Measurements from ENCODE around the gene SRSF12.

SRSF12 gene

DNA sequence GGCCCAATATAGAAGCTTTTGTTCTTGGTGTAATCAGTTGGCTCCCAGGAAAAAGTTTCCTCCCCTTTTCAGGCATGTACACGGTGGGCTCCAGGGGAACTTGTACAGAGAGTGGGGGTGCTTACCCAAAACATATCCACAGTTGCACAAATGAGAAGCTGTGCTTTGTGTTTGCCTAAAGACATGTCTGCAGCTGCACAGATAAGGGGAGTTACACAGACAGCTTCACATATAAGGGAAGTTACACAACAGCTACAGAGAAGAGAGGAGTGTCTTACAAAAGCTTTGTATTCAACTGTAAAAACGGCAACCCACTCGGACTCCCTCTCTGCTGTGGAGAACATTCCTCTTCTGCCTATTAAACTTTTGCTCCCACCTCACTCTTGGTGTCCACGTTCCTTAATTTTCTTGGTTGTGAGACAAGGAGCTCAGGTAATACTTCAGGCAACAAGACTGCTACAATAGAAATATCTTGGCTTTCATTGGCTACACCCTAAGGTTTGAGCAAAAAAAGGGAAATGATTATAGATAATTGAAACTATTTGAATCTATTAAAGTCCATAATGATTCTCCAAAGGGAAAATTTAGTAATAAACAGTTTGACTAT is 44.8 kb downstream of the SRSF12 start:
- H3K27me3 ChIP-seq (ENCODE audit: insufficient read depth, low read depth, severe bottlenecking): no peaks in the 10 kb centered on the region
- TF ChIP-seq, protein P1, sequence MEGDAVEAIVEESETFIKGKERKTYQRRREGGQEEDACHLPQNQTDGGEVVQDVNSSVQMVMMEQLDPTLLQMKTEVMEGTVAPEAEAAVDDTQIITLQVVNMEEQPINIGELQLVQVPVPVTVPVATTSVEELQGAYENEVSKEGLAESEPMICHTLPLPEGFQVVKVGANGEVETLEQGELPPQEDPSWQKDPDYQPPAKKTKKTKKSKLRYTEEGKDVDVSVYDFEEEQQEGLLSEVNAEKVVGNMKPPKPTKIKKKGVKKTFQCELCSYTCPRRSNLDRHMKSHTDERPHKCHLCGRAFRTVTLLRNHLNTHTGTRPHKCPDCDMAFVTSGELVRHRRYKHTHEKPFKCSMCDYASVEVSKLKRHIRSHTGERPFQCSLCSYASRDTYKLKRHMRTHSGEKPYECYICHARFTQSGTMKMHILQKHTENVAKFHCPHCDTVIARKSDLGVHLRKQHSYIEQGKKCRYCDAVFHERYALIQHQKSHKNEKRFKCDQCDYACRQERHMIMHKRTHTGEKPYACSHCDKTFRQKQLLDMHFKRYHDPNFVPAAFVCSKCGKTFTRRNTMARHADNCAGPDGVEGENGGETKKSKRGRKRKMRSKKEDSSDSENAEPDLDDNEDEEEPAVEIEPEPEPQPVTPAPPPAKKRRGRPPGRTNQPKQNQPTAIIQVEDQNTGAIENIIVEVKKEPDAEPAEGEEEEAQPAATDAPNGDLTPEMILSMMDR (IDR thresholded peaks at IDR 0.05; ENCODE audit: low read depth, low read length): no peak

DNA sequence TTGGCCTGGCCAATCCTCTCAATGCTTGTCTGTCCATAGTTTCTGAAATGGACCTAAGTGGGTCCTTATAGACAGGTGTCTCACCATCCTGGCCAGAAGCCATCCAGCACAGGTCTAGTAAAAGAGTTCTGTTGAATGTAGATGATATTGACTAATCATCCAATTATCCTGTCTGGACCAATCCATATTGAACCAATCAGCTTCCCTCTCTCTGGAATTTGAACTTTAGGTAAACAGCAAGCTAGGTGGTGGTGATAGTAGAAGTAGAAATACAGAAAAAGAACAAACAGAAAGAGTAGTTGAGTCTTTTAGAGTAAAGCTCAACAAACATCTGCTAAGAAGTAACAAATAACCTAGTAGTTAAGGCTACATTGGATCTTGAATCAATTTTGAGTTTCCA is 46.8 kb downstream of the SRSF12 start:
- H3K9me3 ChIP-seq (ENCODE audit: severe bottlenecking): no peaks in the 10 kb centered on the region
- TF ChIP-seq, protein P1 (IDR thresholded peaks at IDR 0.05; ENCODE audit: low read depth, low read length): no peak
- DNase-seq: no peak
- no peak overlapping the region for H3K4me3 ChIP-seq (ENCODE audit: low read depth, low read length)
- no peaks in the 10 kb centered on the region for H3K27me3 ChIP-seq (ENCODE audit: insufficient read depth, low read depth, severe bottlenecking)
- H3K36me3 ChIP-seq: no peaks in the 10 kb centered on the region
- H3K27ac ChIP-seq: no peak overlapping the region

More for the DNA sequence above, 44.8 kb downstream of the SRSF12 start:
- Histone ChIP-seq H3K9me3 (ENCODE audit: severe bottlenecking) (peaks cover 2% of the 10 kb centered on the region), H3K4me3 (ENCODE audit: low read depth, low read length) (no peak overlapping the region), H3K27ac (no peak overlapping the region), H3K36me3 (no peaks in the 10 kb centered on the region)
- no peak for DNase-seq

DNA sequence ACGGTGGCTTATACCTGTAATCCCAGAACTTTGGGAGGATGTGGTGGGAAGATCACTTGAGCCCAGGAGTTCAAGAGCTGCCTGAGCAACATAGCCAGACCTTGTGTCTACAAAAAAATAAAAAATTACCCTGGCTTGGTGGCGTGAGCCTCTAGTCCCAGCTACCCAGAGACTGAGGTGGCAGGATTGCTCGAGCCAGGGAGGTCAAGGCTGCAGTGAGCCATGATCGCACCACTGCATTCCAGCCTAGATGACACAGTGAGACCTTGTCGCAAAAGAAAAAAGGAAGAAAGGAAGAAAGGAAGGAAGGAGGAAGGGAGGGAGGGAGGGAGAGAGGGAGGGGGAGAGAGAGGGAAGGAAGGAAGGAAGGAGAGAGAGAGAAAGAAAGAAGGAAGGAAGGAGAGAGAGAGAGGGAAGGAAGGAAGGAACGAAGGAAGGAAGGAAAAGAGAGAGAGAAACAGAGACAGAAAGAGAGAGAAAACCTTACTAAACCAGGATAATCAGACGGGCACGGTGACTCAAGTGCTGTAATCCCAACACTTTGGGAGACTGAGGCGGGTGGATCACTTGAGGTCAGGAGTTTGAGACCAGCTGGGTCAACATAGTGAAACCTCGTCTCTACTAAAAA is 48.2 kb downstream of the SRSF12 start:
- Histone ChIP-seq H3K4me3 (ENCODE audit: low read depth, low read length) (no peak overlapping the region), H3K27ac (no peak overlapping the region), H3K9me3 (ENCODE audit: severe bottlenecking) (no peaks in the 10 kb centered on the region), H3K27me3 (ENCODE audit: insufficient read depth, low read depth, severe bottlenecking) (no peaks in the 10 kb centered on the region), H3K36me3 (no peaks in the 10 kb centered on the region)
- no peak for DNase-seq
- TF ChIP-seq, protein P1 (IDR thresholded peaks at IDR 0.05; ENCODE audit: low read depth, low read length): no peak

DNA sequence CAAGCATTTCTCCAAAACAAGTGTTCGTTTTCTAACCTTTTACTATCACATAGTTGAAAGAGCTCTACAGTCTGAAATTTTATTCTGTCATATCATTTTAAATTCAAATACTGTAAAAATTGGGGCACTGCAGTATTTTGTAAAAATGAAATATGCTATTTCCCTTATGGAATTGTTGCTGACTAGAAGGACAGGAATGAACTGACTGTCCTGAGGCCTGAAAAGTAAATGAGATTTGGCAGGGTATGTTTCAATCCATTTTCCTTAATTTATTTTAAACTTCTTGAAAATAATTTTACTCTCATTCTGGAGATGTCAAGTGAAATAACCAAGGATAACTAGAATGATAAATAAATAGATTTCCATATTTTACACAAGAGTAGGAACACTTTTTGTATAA is 49.2 kb downstream of the SRSF12 start:
- Histone ChIP-seq H3K36me3 (no peaks in the 10 kb centered on the region), H3K27ac (no peak overlapping the region), H3K9me3 (ENCODE audit: severe bottlenecking) (no peaks in the 10 kb centered on the region), H3K27me3 (ENCODE audit: insufficient read depth, low read depth, severe bottlenecking) (no peaks in the 10 kb centered on the region), H3K4me3 (ENCODE audit: low read depth, low read length) (no peak overlapping the region)
- TF ChIP-seq, protein P1 (IDR thresholded peaks at IDR 0.05; ENCODE audit: low read depth, low read length): no peak
- no peak for DNase-seq

DNA sequence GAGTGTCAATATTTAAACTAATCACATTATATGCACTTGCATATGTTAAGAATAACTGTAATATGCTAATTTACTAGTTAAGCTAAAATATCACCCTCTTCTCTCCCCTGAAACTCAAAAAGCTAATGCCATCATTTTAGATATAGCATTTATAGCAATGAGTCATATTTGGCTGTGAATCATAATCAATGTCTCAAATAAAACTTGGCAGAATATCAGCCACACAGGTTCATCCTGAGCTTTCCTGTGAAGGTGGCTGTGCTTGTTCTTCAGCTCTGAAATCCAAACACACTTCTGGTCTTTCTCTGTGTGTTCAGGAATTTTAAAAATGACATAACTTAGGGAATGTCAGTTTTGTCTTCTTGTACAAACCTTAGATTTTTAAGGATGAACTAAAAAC is 50.1 kb downstream of the SRSF12 start:
- DNase-seq: no peak
- Histone ChIP-seq H3K27ac (no peak overlapping the region), H3K9me3 (ENCODE audit: severe bottlenecking) (no peaks in the 10 kb centered on the region), H3K27me3 (ENCODE audit: insufficient read depth, low read depth, severe bottlenecking) (no peaks in the 10 kb centered on the region), H3K36me3 (no peaks in the 10 kb centered on the region), H3K4me3 (ENCODE audit: low read depth, low read length) (no peak overlapping the region)
- TF ChIP-seq, protein P1 (IDR thresholded peaks at IDR 0.05; ENCODE audit: low read depth, low read length): no peak

Measured in WERI-Rb-1 (cell line).